NCI-H1436 treated with DMSO at 0.1 percent for 48 hours (cell line): ENCODE measurements around the gene CHST11.

ENCODE experiments used
- DNase-seq: peaks from one replicate; lab custom pipeline; 2025; lab: John Stamatoyannopoulos, UW

Gene CHST11

GRCh38 chr12:104460973-104461698 is 4.4 kb downstream of the CHST11 start:
- no peak for DNase-seq

GRCh38 chr12:104462325-104462724 is 5.6 kb downstream of the CHST11 start:
- DNase-seq, result no peak

- DNase-seq, result no peak
Measured at GRCh38 chr12:104462931-104463339, 6.2 kb downstream of the CHST11 start.

GRCh38 chr12:104463368-104463767 is 6.6 kb downstream of the CHST11 start:
- no peak for DNase-seq

GRCh38 chr12:104464899-104465298 is 8.2 kb downstream of the CHST11 start:
- no peak for DNase-seq

- DNase-seq, result no peak
Measured at GRCh38 chr12:104466709-104467345, 10.1 kb downstream of the CHST11 start.

- DNase-seq, result no peak
Measured at GRCh38 chr12:104467346-104467837, 10.6 kb downstream of the CHST11 start.

- no peak for DNase-seq
Measured at GRCh38 chr12:104468371-104468770, 11.6 kb downstream of the CHST11 start.

- DNase-seq, result no peak
Measured at GRCh38 chr12:104469066-104469465, 12.3 kb downstream of the CHST11 start.

- no peak for DNase-seq
Measured at GRCh38 chr12:104469523-104469922, 12.8 kb downstream of the CHST11 start.

GRCh38 chr12:104470521-104470920 is 13.8 kb downstream of the CHST11 start:
- DNase-seq, result no peak

GRCh38 chr12:104471336-104471735 is 14.6 kb downstream of the CHST11 start:
- no peak for DNase-seq

- no peak for DNase-seq
Measured at GRCh38 chr12:104472748-104473147, 16.0 kb downstream of the CHST11 start.

GRCh38 chr12:104473374-104473983 is 16.7 kb downstream of the CHST11 start:
- DNase-seq, result no peak

- DNase-seq, result no peak
Measured at GRCh38 chr12:104475271-104475670, 18.5 kb downstream of the CHST11 start.

GRCh38 chr12:104477510-104478390 is 21.0 kb downstream of the CHST11 start:
- no peak for DNase-seq

- no peak for DNase-seq
Measured at GRCh38 chr12:104478396-104479122, 21.8 kb downstream of the CHST11 start.

GRCh38 chr12:104479123-104479662 is 22.4 kb downstream of the CHST11 start:
- DNase-seq, result no peak

GRCh38 chr12:104480012-104480411 is 23.3 kb downstream of the CHST11 start:
- DNase-seq, result no peak

- no peak for DNase-seq
Measured at GRCh38 chr12:104480826-104481440, 24.2 kb downstream of the CHST11 start.

GRCh38 chr12:104482113-104482512 is 25.4 kb downstream of the CHST11 start:
- DNase-seq, result no peak
